HUES48 (cell line): ENCODE measurements around the gene MARCHF4.
"Not testable (repeated sequence)": the region's sequence is repeated elsewhere in the genome, so short reads cannot be mapped to it uniquely, and the experiment has no call there.

Source experiments
- H3K27ac ChIP-seq: one replicate; pipeline ENCODE4 v1.7.0; 2013; ENCODE audit warnings: low read depth, low read length, inconsistent platforms
- H3K27me3 ChIP-seq: 2 replicates; pipeline ENCODE4 v1.6.1; 2013; ENCODE audit warnings: mild to moderate bottlenecking, low read length; ENCODE audit not compliant: control insufficient read depth, insufficient read depth
- H3K36me3 ChIP-seq: 2 replicates; pipeline ENCODE4 v1.6.1; 2013; ENCODE audit warnings: low read length; ENCODE audit not compliant: control insufficient read depth, insufficient read depth
- H3K4me1 ChIP-seq: 2 replicates; pipeline ENCODE4 v1.6.1; 2013; ENCODE audit warnings: mild to moderate bottlenecking, low read length; ENCODE audit not compliant: control insufficient read depth, insufficient read depth
- H3K4me3 ChIP-seq: 2 replicates; pipeline ENCODE4 v1.5.1; 2013; ENCODE audit warnings: mild to moderate bottlenecking, low read depth, low read length
- H3K9ac ChIP-seq: 2 replicates; pipeline ENCODE4 v1.6.1; 2013; ENCODE audit warnings: mild to moderate bottlenecking, low read depth, low read length, moderate library complexity
- H3K9me3 ChIP-seq: 2 replicates; pipeline ENCODE4 v1.6.1; 2013; ENCODE audit warnings: low read length; ENCODE audit not compliant: control insufficient read depth, insufficient read depth

MARCHF4 gene

GRCh38 chr2:216389570-216389969 is 17.3 kb upstream of the MARCHF4 start:
- no peak overlapping the region for H3K9ac ChIP-seq
- H3K27me3 ChIP-seq, result no peaks in the 10 kb centered on the region
- H3K4me1 ChIP-seq, result peaks cover 11% of the 10 kb centered on the region
- no peak overlapping the region for H3K27ac ChIP-seq
- H3K4me3 ChIP-seq, result no peak overlapping the region
- no peaks in the 10 kb centered on the region for H3K9me3 ChIP-seq
- no peaks in the 10 kb centered on the region for H3K36me3 ChIP-seq

- Histone ChIP-seq H3K27me3 (no peaks in the 10 kb centered on the region), H3K9ac (no peak overlapping the region), H3K4me1 (peaks cover 11% of the 10 kb centered on the region), H3K36me3 (no peaks in the 10 kb centered on the region), H3K4me3 (no peak overlapping the region), H3K27ac (no peak overlapping the region), H3K9me3 (no peaks in the 10 kb centered on the region)
These were observed 16.0 kb upstream of the MARCHF4 start for GRCh38 chr2:216388046-216388884.

- Histone ChIP-seq H3K4me3 (no peak overlapping the region), H3K4me1 (peaks cover 9% of the 10 kb centered on the region), H3K27ac (no peak overlapping the region), H3K9ac (no peak overlapping the region), H3K9me3 (no peaks in the 10 kb centered on the region), H3K27me3 (no peaks in the 10 kb centered on the region), H3K36me3 (no peaks in the 10 kb centered on the region)
These were observed 15.0 kb upstream of the MARCHF4 start for GRCh38 chr2:216387262-216387661.

GRCh38 chr2:216385478-216385877 is 13.2 kb upstream of the MARCHF4 start:
- Histone ChIP-seq H3K27me3 (no peaks in the 10 kb centered on the region), H3K9me3 (no peaks in the 10 kb centered on the region), H3K36me3 (no peaks in the 10 kb centered on the region), H3K27ac (no peak overlapping the region), H3K4me1 (peaks cover 7% of the 10 kb centered on the region; the same call in 1 of the 2 replicates), H3K9ac (no peak overlapping the region), H3K4me3 (no peak overlapping the region)

- not testable (repeated sequence) for H3K27me3 ChIP-seq, H3K4me3 ChIP-seq, H3K9ac ChIP-seq, H3K36me3 ChIP-seq, H3K4me1 ChIP-seq, H3K9me3 ChIP-seq, H3K27ac ChIP-seq
These were observed 12.1 kb upstream of the MARCHF4 start for GRCh38 chr2:216384409-216384808.

GRCh38 chr2:216379977-216380376 is 7.7 kb upstream of the MARCHF4 start:
- no peak overlapping the region for H3K9ac ChIP-seq
- H3K4me3 ChIP-seq, result no peak overlapping the region
- H3K36me3 ChIP-seq, result no peaks in the 10 kb centered on the region
- H3K27ac ChIP-seq, result no peak overlapping the region
- no peaks in the 10 kb centered on the region for H3K27me3 ChIP-seq
- H3K4me1 ChIP-seq, result no peaks in the 10 kb centered on the region
- H3K9me3 ChIP-seq, result no peaks in the 10 kb centered on the region

- H3K9ac ChIP-seq, result no peak overlapping the region
- no peak overlapping the region for H3K27ac ChIP-seq
- H3K36me3 ChIP-seq, result no peaks in the 10 kb centered on the region
- no peaks in the 10 kb centered on the region for H3K9me3 ChIP-seq
- no peak overlapping the region for H3K4me3 ChIP-seq
- H3K4me1 ChIP-seq, result peaks cover 13% of the 10 kb centered on the region
- H3K27me3 ChIP-seq, result peaks cover 29% of the 10 kb centered on the region
These were observed 3.0 kb upstream of the MARCHF4 start for GRCh38 chr2:216375286-216375685.

- Histone ChIP-seq H3K9ac (no peak overlapping the region), H3K27me3 (peaks cover 41% of the 10 kb centered on the region), H3K4me3 (no peak overlapping the region), H3K4me1 (peaks cover 14% of the 10 kb centered on the region), H3K27ac (no peak overlapping the region), H3K36me3 (no peaks in the 10 kb centered on the region), H3K9me3 (no peaks in the 10 kb centered on the region)
These were observed 1.6 kb upstream of the MARCHF4 start for GRCh38 chr2:216373896-216374295.

- peaks cover 48% of the 10 kb centered on the region for H3K27me3 ChIP-seq
- H3K4me3 ChIP-seq, result peak overlapping the region; percentile 80
- H3K9me3 ChIP-seq, result no peaks in the 10 kb centered on the region
- H3K27ac ChIP-seq, result no peak overlapping the region
- H3K9ac ChIP-seq, result no peak overlapping the region
- peaks cover 14% of the 10 kb centered on the region for H3K4me1 ChIP-seq
- H3K36me3 ChIP-seq, result no peaks in the 10 kb centered on the region
These were observed 543 bp upstream of the MARCHF4 start for GRCh38 chr2:216372761-216373291.

GRCh38 chr2:216370961-216371712 is 1.1 kb downstream of the MARCHF4 start:
- no peaks in the 10 kb centered on the region for H3K9me3 ChIP-seq
- no peaks in the 10 kb centered on the region for H3K36me3 ChIP-seq
- H3K27ac ChIP-seq, result no peak overlapping the region
- H3K4me3 ChIP-seq, result peak overlapping the region; percentile 80
- peaks cover 14% of the 10 kb centered on the region for H3K4me1 ChIP-seq
- peaks cover 48% of the 10 kb centered on the region for H3K27me3 ChIP-seq
- H3K9ac ChIP-seq, result no peak overlapping the region

- no peaks in the 10 kb centered on the region for H3K36me3 ChIP-seq
- peaks cover 14% of the 10 kb centered on the region for H3K4me1 ChIP-seq
- H3K4me3 ChIP-seq, result no peak overlapping the region
- no peaks in the 10 kb centered on the region for H3K9me3 ChIP-seq
- peaks cover 48% of the 10 kb centered on the region for H3K27me3 ChIP-seq
- H3K27ac ChIP-seq, result no peak overlapping the region
- H3K9ac ChIP-seq, result no peak overlapping the region
These were observed 2.5 kb downstream of the MARCHF4 start for GRCh38 chr2:216369821-216370220.
